ENCODE results near the gene SLCO4A1. TPM values are rescaled to one million over a fixed set of nuclear protein-coding genes. Genes with fewer than 3 reads are reported as not detected.

SLCO4A1 gene
- total and polyA plus RNA-seq, 5 donors, result 4.1 to 15.5 (median 5.9) TPM

DNA sequence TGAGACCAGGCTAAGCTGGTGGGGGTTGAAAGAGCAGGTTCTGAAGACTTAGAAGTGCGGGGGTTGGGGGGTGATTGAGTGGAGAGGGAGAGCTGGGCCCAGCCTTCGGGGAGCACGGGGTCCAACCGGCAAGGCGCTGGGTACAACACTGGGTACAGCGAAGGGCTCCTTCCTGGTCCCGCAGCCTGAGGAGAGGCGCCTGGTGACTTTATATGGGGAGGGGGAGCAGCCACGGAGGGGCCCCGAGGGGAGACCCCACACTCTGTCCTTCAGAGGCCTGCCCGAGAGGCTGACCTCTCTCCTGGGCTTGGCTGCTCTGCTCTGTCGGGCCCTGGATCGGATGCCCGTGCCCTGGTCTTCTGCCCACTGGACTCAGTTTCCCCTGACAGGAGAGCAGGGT lies 55.9 kb downstream of the SLCO4A1 start:
- H3K27me3 ChIP-seq (ENCODE audit: control insufficient read depth, insufficient read depth), result no peaks in the 10 kb centered on the region
- 90% methylated on average over 14 of the region's 14 CpGs for WGBS
- ATAC-seq (no peak), DNase-seq (peak in 2 of 3 donors; percentile 5 to 19)
- H3K27ac ChIP-seq (ENCODE audit: low read length), result no peak overlapping the region
- no peaks in the 10 kb centered on the region for H3K4me1 ChIP-seq (ENCODE audit: control insufficient read depth, insufficient read depth, low read length)
- intact Hi-C loops (cut with DNase I), result no loop called here
- H3K9me3 ChIP-seq (ENCODE audit: control insufficient read depth, low read length), result no peaks in the 10 kb centered on the region
- no peak overlapping the region for H3K4me3 ChIP-seq (ENCODE audit: low read length)

GRCh38 chr20:62699296-62699695 lies 57.0 kb downstream of the SLCO4A1 start:
- no peak overlapping the region for H3K4me3 ChIP-seq (ENCODE audit: low read length)
- H3K27me3 ChIP-seq (ENCODE audit: control insufficient read depth, insufficient read depth), result no peaks in the 10 kb centered on the region
- ATAC-seq (no peak), DNase-seq (peak in 2 of 3 donors; percentile 26 to 32)
- H3K27ac ChIP-seq (ENCODE audit: low read length), result no peak overlapping the region
- peaks cover 2% of the 10 kb centered on the region for H3K4me1 ChIP-seq (ENCODE audit: control insufficient read depth, insufficient read depth, low read length)
- no peaks in the 10 kb centered on the region for H3K9me3 ChIP-seq (ENCODE audit: control insufficient read depth, low read length)
- WGBS, result 93% methylated on average over 19 of the region's 19 CpGs
- intact Hi-C loops (cut with DNase I), result no loop called here

DNA sequence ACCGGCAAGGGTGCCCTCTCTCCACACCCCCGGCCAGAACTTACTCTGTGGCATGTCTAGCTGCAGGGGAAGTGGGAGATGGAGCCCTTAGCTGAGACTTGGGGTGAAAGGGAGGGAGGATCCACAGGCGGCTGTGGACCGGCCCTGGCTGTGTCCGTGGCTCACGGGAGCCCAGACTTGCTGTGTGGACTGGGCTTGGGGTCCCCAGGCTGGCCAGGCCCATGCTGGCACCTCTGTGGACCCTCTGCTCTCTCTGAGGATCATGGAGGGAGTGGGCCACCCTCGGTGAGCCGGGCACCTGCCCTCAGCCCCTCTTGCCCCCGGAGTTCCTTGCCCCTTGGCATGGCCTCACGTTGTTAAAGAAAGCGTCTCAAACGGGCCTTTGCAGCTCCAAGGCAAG lies 57.4 kb downstream of the SLCO4A1 start:
- DNase-seq (peak in 2 of 3 donors; percentile 24 to 41), ATAC-seq (no peak)
- Histone ChIP-seq H3K4me1 (ENCODE audit: control insufficient read depth, insufficient read depth, low read length) (peaks cover 5% of the 10 kb centered on the region), H3K4me3 (ENCODE audit: low read length) (no peak overlapping the region), H3K27me3 (ENCODE audit: control insufficient read depth, insufficient read depth) (no peaks in the 10 kb centered on the region), H3K9me3 (ENCODE audit: control insufficient read depth, low read length) (no peaks in the 10 kb centered on the region), H3K27ac (ENCODE audit: low read length) (no peak overlapping the region)
- WGBS, result 91% methylated on average over 12 of the region's 12 CpGs
- intact Hi-C loops (cut with DNase I), result loop anchor here in 1 of 4 donors (10.0 kb wide), 1 partner anchor 65 kb away; no protein-coding TSS in a partner anchor

- Histone ChIP-seq H3K27me3 (ENCODE audit: control insufficient read depth, insufficient read depth) (no peaks in the 10 kb centered on the region), H3K4me3 (ENCODE audit: low read length) (no peak overlapping the region), H3K9me3 (ENCODE audit: control insufficient read depth, low read length) (no peaks in the 10 kb centered on the region), H3K4me1 (ENCODE audit: control insufficient read depth, insufficient read depth, low read length) (peaks cover 6% of the 10 kb centered on the region), H3K27ac (ENCODE audit: low read length) (no peak overlapping the region)
- intact Hi-C loops (cut with DNase I), result loop anchor here in 1 of 4 donors (10.0 kb wide), 1 partner anchor 64 kb away; no protein-coding TSS in a partner anchor
- 89% methylated on average over 18 of the region's 18 CpGs for WGBS
- ATAC-seq, result no peak
- peak in 2 of 3 donors; percentile 28 to 33 for DNase-seq
These were observed 58.1 kb downstream of the SLCO4A1 start for GRCh38 chr20:62700261-62700930.

DNA sequence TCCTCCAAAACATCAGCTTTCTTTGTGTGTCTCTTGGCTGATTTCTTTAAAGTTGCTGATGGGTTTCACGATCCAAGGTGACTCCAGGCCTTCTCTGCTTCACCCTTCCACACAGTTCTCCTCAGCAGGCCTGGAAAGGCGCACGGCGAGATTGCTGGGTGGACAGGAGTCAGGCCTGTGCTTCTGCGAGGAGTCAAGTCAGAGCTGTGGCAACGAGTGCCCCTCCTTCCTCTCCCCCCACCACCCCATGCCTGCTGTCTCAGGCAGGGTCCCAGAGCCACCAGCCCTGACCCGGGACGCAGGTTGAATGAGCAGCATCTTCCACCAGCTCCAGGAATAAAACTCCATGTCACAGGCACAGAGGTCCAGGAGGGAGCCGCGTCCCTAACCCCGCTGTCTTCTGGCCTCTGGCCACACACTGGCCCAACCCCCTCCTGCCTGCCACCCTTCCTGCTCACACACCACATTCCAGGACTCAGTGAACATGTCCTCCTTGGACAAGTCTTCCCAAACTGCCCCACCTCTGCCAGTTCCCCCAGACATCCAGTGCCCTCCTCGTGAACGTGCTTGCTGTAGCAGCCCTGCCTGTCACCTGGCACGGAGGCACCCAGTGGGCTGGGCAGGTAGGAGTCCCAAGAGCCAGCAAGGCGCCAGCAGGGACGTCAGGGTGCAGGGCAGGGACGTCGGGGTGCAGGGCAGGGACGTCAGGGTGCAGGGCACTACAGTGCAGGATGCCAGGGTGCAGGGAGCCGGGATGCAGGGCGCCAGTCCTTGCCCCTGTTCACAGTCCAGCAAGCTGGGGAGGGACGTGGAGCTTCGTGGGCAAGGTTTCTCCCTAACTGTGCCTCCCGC lies 59.1 kb downstream of the SLCO4A1 start:
- H3K4me3 ChIP-seq (ENCODE audit: low read length), result no peak overlapping the region
- peaks cover 6% of the 10 kb centered on the region for H3K4me1 ChIP-seq (ENCODE audit: control insufficient read depth, insufficient read depth, low read length)
- 84% methylated on average over 24 of the region's 24 CpGs for WGBS
- no peaks in the 10 kb centered on the region for H3K9me3 ChIP-seq (ENCODE audit: control insufficient read depth, low read length)
- no peaks in the 10 kb centered on the region for H3K27me3 ChIP-seq (ENCODE audit: control insufficient read depth, insufficient read depth)
- intact Hi-C loops (cut with DNase I), result loop anchor here in 1 of 4 donors (10.0 kb wide), 1 partner anchor 63 kb away; no protein-coding TSS in a partner anchor
- no peak overlapping the region for H3K27ac ChIP-seq (ENCODE audit: low read length)
- DNase-seq (peak in 2 of 3 donors; percentile 38 to 41), ATAC-seq (no peak)

- Histone ChIP-seq H3K9me3 (ENCODE audit: control insufficient read depth, low read length) (no peaks in the 10 kb centered on the region), H3K4me1 (ENCODE audit: control insufficient read depth, insufficient read depth, low read length) (peaks cover 6% of the 10 kb centered on the region), H3K27ac (ENCODE audit: low read length) (no peak overlapping the region), H3K27me3 (ENCODE audit: control insufficient read depth, insufficient read depth) (no peaks in the 10 kb centered on the region), H3K4me3 (ENCODE audit: low read length) (no peak overlapping the region)
- peak in 1 of 3 donors; percentile 44 for DNase-seq
- ATAC-seq, result no peak
- intact Hi-C loops (cut with DNase I), result loop anchor here in 1 of 4 donors (10.0 kb wide), 1 partner anchor 63 kb away; no protein-coding TSS in a partner anchor
- 80% methylated on average over 11 of the region's 11 CpGs for WGBS
These were observed 59.7 kb downstream of the SLCO4A1 start for GRCh38 chr20:62702013-62702300.

DNA sequence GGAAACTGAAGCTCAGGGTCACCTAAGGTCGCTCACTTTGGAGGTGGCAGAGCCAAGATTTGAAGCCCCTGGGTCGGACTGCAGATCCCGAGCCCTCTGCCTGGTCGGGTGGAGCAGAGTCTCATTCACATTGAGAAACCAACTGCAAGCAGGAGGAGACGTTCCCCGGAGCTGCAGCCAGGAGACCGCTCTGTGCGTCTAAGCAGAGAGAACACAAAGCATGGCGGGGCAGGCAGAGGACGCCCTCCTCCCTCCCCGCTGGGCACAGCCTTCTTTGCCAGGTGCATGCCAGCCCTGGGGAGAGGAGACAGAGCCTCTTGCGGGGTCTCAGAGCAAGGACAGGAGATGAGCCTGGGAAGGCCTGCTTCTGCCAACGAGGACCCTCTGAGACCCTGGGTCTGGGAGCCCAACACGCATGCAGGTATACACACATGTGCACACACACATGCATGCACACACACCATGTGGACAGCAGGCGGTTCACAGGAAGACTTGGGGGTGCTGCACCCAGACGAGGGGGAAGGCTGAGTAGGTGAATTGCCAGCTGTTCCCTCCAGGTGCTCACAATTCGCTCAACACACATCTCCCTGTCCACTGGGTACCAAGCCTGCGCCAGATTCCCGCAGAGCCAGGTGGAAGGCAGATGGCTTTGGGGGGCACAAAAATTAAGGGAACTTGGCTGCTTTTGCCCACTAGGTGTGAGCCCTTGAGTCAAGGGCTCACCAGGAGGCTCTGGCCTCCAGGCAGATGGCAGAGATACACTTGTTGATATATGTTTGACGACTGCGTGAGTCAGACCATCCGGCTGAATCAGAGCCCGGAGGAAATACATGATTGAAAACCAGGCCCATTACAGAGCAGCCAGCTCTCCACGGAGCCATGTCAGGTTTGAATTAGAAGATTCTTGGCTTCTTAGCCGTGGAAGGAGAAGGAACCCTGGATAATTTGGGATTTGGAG lies 60.9 kb downstream of the SLCO4A1 start:
- peak in 2 of 3 donors; percentile 10 to 47 for DNase-seq
- H3K9me3 ChIP-seq (ENCODE audit: control insufficient read depth, low read length), result no peaks in the 10 kb centered on the region
- ATAC-seq, result peak in 1 of 2 donors; percentile 53
- H3K27ac ChIP-seq (ENCODE audit: low read length), result no peak overlapping the region
- intact Hi-C loops (cut with DNase I), result loop anchor here in 1 of 4 donors (10.0 kb wide), 1 partner anchor 62 kb away; no protein-coding TSS in a partner anchor
- peaks cover 6% of the 10 kb centered on the region for H3K4me1 ChIP-seq (ENCODE audit: control insufficient read depth, insufficient read depth, low read length)
- 86% methylated on average over 25 of the region's 25 CpGs for WGBS
- no peak overlapping the region for H3K4me3 ChIP-seq (ENCODE audit: low read length)
- no peaks in the 10 kb centered on the region for H3K27me3 ChIP-seq (ENCODE audit: control insufficient read depth, insufficient read depth)

- intact Hi-C loops (cut with DNase I), result loop anchor here in 1 of 4 donors (10.0 kb wide), 1 partner anchor 61 kb away; no protein-coding TSS in a partner anchor
- H3K27ac ChIP-seq (ENCODE audit: low read length), result no peak overlapping the region
- peak in 2 of 3 donors; percentile 18 to 26 for DNase-seq
- no peaks in the 10 kb centered on the region for H3K27me3 ChIP-seq (ENCODE audit: control insufficient read depth, insufficient read depth)
- peaks cover 6% of the 10 kb centered on the region for H3K4me1 ChIP-seq (ENCODE audit: control insufficient read depth, insufficient read depth, low read length)
- H3K4me3 ChIP-seq (ENCODE audit: low read length), result no peak overlapping the region
- no peak for ATAC-seq
- WGBS, result 91% methylated on average over 5 of the region's 5 CpGs
- H3K9me3 ChIP-seq (ENCODE audit: control insufficient read depth, low read length), result no peaks in the 10 kb centered on the region
These were observed 61.5 kb downstream of the SLCO4A1 start for GRCh38 chr20:62703853-62704228.

DNA sequence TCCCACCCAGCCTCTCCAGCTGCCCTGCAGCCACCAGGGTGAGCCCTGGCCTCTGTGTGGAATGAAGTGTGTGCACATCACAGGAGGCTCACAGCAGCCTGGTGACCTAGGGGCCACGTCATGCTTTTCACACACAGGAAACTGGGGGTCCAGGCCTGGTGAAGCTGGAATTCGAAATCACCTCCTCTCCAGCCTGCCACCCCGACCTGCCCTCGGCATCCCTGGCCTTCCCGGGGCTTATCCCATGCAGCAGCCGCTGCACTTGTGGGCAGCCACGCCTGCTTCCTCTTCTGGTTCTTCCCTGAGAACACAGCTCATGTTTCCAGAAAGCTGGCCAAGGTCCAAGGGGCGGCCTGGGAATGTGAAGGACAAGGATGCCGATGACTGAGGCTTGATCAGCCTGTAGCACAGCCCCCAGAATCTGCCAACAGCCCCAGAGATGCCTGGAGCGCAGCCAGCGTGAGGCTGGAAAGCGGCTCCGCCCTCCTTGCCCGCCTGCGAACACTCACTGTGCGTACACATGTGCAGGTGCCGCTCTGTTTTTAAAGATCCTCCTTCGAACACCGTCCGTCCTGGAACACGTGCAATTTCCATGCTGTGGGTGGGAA lies 62.1 kb downstream of the SLCO4A1 start:
- peaks cover 6% of the 10 kb centered on the region for H3K4me1 ChIP-seq (ENCODE audit: control insufficient read depth, insufficient read depth, low read length)
- WGBS, result 9% methylated on average over 21 of the region's 21 CpGs
- intact Hi-C loops (cut with DNase I), result loop anchor here in 1 of 4 donors (10.0 kb wide), 1 partner anchor 60 kb away; no protein-coding TSS in a partner anchor
- H3K27ac ChIP-seq (ENCODE audit: low read length), result no peak overlapping the region
- no peak overlapping the region for H3K4me3 ChIP-seq (ENCODE audit: low read length)
- H3K27me3 ChIP-seq (ENCODE audit: control insufficient read depth, insufficient read depth), result no peaks in the 10 kb centered on the region
- no peaks in the 10 kb centered on the region for H3K9me3 ChIP-seq (ENCODE audit: control insufficient read depth, low read length)
- ATAC-seq (peak; percentile 66 to 86), DNase-seq (peak; percentile 88 to 95 (median 93))

GRCh38 chr20:62705627-62706026 lies 63.3 kb downstream of the SLCO4A1 start:
- Histone ChIP-seq H3K27me3 (ENCODE audit: control insufficient read depth, insufficient read depth) (no peaks in the 10 kb centered on the region), H3K4me1 (ENCODE audit: control insufficient read depth, insufficient read depth, low read length) (peaks cover 6% of the 10 kb centered on the region), H3K27ac (ENCODE audit: low read length) (no peak overlapping the region), H3K9me3 (ENCODE audit: control insufficient read depth, low read length) (no peaks in the 10 kb centered on the region), H3K4me3 (ENCODE audit: low read length) (no peak overlapping the region)
- DNase-seq (peak in 2 of 3 donors; percentile 42 to 52), ATAC-seq (no peak)
- WGBS, result 84% methylated on average over 16 of the region's 16 CpGs
- intact Hi-C loops (cut with DNase I), result loop anchor here in 1 of 4 donors (10.0 kb wide), 1 partner anchor 59 kb away; no protein-coding TSS in a partner anchor
